OCI-LY1 (cell line): Measurements from ENCODE around the gene EXOC6.
A peak's percentile ranks its signal among the peaks of the same experiment; 100 is the strongest.
"Not testable (repeated sequence)": the region's sequence is repeated elsewhere in the genome, so short reads cannot be mapped to it uniquely, and the experiment has no call there.

Source experiments
- H2AFZ ChIP-seq: fragments of 200-600 bp; sonication (generic), shearing (Covaris generic); 2 replicates; pipeline ENCODE4 v1.6.0; 2014; ENCODE audit warnings: antibody characterized with exemption, mild to moderate bottlenecking, low read length
- H3F3A ChIP-seq: fragments of 200-600 bp; sonication (generic), shearing (Covaris generic); 2 replicates; pipeline ENCODE4 v1.6.0; 2014; ENCODE audit warnings: mild to moderate bottlenecking, antibody characterized with exemption, low read length, moderate library complexity; ENCODE audit not compliant: insufficient read depth
- H3K27ac ChIP-seq: fragments of 200-600 bp; sonication (generic); 2 replicates; pipeline ENCODE4 v1.5.1; 2014; ENCODE audit warnings: low read length, mixed run types, mild to moderate bottlenecking, low read depth; ENCODE audit not compliant: poor library complexity, severe bottlenecking
- H3K27me3 ChIP-seq: fragments of 200-600 bp; sonication (generic); 2 replicates; pipeline ENCODE4 v1.6.0; 2014; ENCODE audit warnings: antibody characterized with exemption, mild to moderate bottlenecking, low read length, moderate library complexity; ENCODE audit not compliant: insufficient read depth
- H3K36me3 ChIP-seq: fragments of 200-600 bp; sonication (generic); 2 replicates; pipeline ENCODE4 v1.6.1; 2014; ENCODE audit warnings: mild to moderate bottlenecking, antibody characterized with exemption, low read length, moderate library complexity, mixed read lengths; ENCODE audit not compliant: insufficient read depth
- H3K4me1 ChIP-seq: fragments of 200-600 bp; sonication (generic); 2 replicates; pipeline ENCODE4 v1.5.1; 2014; ENCODE audit warnings: mild to moderate bottlenecking, low read length, moderate library complexity; ENCODE audit not compliant: insufficient read depth, severe bottlenecking
- H3K4me2 ChIP-seq: fragments of 200-600 bp; sonication (generic), shearing (Covaris generic); 2 replicates; pipeline ENCODE4 v1.6.1; 2014; ENCODE audit warnings: low read length
- H3K4me3 ChIP-seq: fragments of 200-600 bp; sonication (generic); 2 replicates; pipeline ENCODE4 v1.5.1; 2014; ENCODE audit warnings: low read length, low read depth, mild to moderate bottlenecking, mixed read lengths; ENCODE audit not compliant: poor library complexity, severe bottlenecking
- H3K79me2 ChIP-seq: fragments of 200-600 bp; shearing (Covaris generic); 2 replicates; pipeline ENCODE4 v1.6.1; 2016; ENCODE audit warnings: mixed run types, low read length, mixed read lengths; ENCODE audit not compliant: insufficient read depth
- H3K9ac ChIP-seq: fragments of 200-600 bp; sonication (generic), shearing (Covaris generic); 2 replicates; pipeline ENCODE4 v1.6.1; 2014; ENCODE audit warnings: mild to moderate bottlenecking, low read length, mixed read lengths
- H3K9me2 ChIP-seq: fragments of 200-600 bp; sonication (generic), shearing (Covaris generic); 2 replicates; pipeline ENCODE4 v1.6.1; 2014; ENCODE audit warnings: low read depth, mild to moderate bottlenecking, low read length, mixed read lengths
- H3K9me3 ChIP-seq: fragments of 200-600 bp; shearing (Covaris generic); 2 replicates; pipeline ENCODE4 v1.6.1; 2014; ENCODE audit warnings: low read length, mixed read lengths
- H4K20me1 ChIP-seq: fragments of 200-600 bp; sonication (generic), shearing (Covaris generic); 2 replicates; pipeline ENCODE4 v1.6.0; 2016; ENCODE audit warnings: mild to moderate bottlenecking, low read length; ENCODE audit not compliant: insufficient read depth
- EZH2 ChIP-seq: fragments of 200-600 bp; sonication (generic), shearing (Covaris generic); IDR thresholded peaks from 2 replicates; pipeline ENCODE4 v1.8.0; 2017; ENCODE audit warnings: borderline replicate concordance, mixed run types, mild to moderate bottlenecking, antibody characterized with exemption, low read length, moderate library complexity, mixed read lengths
- TF ChIP-seq, protein P1 (sequence below): fragments of 200-600 bp; sonication (generic), shearing (Covaris generic); IDR thresholded peaks from 2 replicates; pipeline ENCODE4 v1.5.1; 2017; ENCODE audit warnings: mild to moderate bottlenecking, antibody characterized with exemption, low read length, moderate library complexity, mixed read lengths

EXOC6 gene

DNA sequence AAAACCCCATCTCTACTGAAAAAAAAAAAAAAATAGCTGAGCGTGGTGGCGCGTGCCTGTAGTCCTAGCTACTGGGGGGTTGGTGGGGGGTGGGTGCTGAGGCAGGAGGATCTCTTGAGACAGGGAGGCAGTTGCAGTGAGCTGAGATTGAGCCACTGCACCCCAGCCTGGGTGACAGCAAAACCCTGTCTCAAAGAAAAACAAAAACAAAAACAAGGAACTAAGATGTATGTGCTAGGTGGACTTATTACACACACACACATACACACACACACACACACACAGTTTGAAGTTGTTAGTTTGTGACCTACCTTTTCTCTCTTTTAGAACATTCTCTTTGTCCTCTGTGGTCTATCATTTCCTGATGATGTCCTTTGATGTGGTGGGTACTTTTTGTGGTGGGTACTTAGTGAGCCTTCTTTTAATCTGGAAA lies 53.5 kb downstream of the EXOC6 start:
- Histone ChIP-seq H3K27ac (peak overlapping the region; percentile 75), H3K9me2 (no peaks in the 10 kb centered on the region), H3K9ac (no peak overlapping the region), H3K4me1 (peaks cover 21% of the 10 kb centered on the region), H3K79me2 (no peaks in the 10 kb centered on the region), H3F3A (no peaks in the 10 kb centered on the region), H2AFZ (no peak overlapping the region), H3K4me3 (peak overlapping the region; percentile 13), H3K9me3 (no peaks in the 10 kb centered on the region), H3K36me3 (no peaks in the 10 kb centered on the region), H4K20me1 (no peaks in the 10 kb centered on the region), H3K27me3 (no peaks in the 10 kb centered on the region), H3K4me2 (peak overlapping the region; percentile 42)
- no peak for TF ChIP-seq EZH2
- TF ChIP-seq, protein P1, sequence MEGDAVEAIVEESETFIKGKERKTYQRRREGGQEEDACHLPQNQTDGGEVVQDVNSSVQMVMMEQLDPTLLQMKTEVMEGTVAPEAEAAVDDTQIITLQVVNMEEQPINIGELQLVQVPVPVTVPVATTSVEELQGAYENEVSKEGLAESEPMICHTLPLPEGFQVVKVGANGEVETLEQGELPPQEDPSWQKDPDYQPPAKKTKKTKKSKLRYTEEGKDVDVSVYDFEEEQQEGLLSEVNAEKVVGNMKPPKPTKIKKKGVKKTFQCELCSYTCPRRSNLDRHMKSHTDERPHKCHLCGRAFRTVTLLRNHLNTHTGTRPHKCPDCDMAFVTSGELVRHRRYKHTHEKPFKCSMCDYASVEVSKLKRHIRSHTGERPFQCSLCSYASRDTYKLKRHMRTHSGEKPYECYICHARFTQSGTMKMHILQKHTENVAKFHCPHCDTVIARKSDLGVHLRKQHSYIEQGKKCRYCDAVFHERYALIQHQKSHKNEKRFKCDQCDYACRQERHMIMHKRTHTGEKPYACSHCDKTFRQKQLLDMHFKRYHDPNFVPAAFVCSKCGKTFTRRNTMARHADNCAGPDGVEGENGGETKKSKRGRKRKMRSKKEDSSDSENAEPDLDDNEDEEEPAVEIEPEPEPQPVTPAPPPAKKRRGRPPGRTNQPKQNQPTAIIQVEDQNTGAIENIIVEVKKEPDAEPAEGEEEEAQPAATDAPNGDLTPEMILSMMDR = no peak

DNA sequence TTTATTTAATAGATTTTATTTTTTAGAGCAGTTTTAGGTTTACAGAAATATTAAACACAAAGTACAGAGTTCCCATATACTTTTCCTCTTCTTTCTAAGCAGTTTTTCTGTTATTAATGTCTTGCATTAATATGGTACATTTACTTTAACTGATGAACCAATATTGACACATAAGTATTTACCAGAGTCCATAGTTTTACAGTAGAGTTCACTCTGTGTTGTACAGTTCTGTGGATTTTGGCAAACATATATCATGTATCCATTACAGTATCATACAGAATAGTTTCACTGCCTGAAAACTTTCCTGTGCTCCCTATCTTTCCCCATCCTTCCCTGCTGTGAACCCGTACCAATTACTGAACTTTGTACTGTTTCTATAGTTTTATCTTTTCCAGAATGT lies 55.3 kb downstream of the EXOC6 start:
- Histone ChIP-seq H3K27me3 (no peaks in the 10 kb centered on the region), H3K4me3 (no peak overlapping the region), H3K9ac (no peak overlapping the region), H3K79me2 (no peaks in the 10 kb centered on the region), H3K4me2 (no peak overlapping the region), H3K27ac (no peak overlapping the region), H4K20me1 (no peaks in the 10 kb centered on the region), H3K4me1 (peaks cover 21% of the 10 kb centered on the region), H3K36me3 (no peaks in the 10 kb centered on the region), H3F3A (no peaks in the 10 kb centered on the region), H3K9me3 (no peaks in the 10 kb centered on the region), H2AFZ (no peak overlapping the region), H3K9me2 (no peaks in the 10 kb centered on the region)
- TF ChIP-seq, protein P1 = no peak

DNA sequence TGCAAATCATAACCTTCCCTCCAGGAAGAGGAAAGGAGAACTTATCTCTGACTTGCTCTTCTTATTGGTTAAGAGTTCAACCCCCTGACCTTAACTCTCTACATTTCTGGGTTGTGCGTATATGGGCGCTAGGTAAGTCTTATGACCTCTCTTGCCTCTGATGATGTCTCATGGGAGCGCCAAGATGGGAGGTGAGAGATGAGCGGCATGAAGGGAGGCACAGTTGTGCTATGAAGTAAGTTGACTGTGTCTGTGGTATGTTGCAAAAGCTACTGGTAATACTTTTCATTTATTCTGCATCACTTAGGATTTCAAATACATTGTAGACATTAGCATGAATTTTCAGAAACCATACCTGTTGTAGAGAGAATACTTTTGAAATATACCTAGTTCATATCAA lies 59.0 kb downstream of the EXOC6 start:
- Histone ChIP-seq H3K79me2 (no peaks in the 10 kb centered on the region), H3K27me3 (no peaks in the 10 kb centered on the region), H3K9ac (no peak overlapping the region), H2AFZ (no peak overlapping the region), H3K4me3 (no peak overlapping the region), H3K9me3 (no peaks in the 10 kb centered on the region), H3K4me2 (no peak overlapping the region), H3K27ac (no peak overlapping the region), H3K4me1 (peaks cover 6% of the 10 kb centered on the region), H3K36me3 (no peaks in the 10 kb centered on the region), H4K20me1 (no peaks in the 10 kb centered on the region), H3K9me2 (no peaks in the 10 kb centered on the region), H3F3A (no peaks in the 10 kb centered on the region)
- no peak for TF ChIP-seq EZH2
- TF ChIP-seq, protein P1 = no peak

DNA sequence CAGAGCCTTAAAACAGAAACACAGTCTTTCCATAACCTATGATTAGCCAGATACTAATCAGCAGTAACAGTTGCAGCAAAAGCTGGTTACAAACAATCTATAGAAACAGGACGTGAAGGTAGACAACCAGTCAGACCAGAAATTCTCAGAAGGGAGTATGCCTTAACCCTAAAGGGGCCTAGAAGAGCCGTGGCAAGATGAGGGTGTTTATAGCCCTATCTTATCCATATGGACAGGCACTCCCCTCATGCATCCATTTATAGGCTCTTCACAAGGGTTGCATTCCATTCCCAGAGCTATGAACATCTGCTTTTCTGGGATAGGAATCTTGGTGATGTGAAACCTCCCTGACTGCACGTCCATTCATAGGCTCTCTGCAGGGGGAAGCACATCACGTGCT lies 64.3 kb downstream of the EXOC6 start:
- H3K9me2 ChIP-seq, H3K27ac ChIP-seq, H4K20me1 ChIP-seq, H3K79me2 ChIP-seq, H2AFZ ChIP-seq, H3K9me3 ChIP-seq, H3K4me2 ChIP-seq, H3K4me1 ChIP-seq, H3K36me3 ChIP-seq, H3K27me3 ChIP-seq, H3F3A ChIP-seq, H3K4me3 ChIP-seq, H3K9ac ChIP-seq: not testable (repeated sequence)
